ENCODE measurements around the gene NPAS2.
A peak's percentile ranks its signal among the peaks of the same experiment; 100 is the strongest.

GRCh38 chr2:101038455-101039255, 218.7 kb downstream of the NPAS2 start:
- TF ChIP-seq POLR2AphosphoS5 (IDR thresholded peaks at IDR 0.05) (no peak), POLR2A (IDR thresholded peaks at IDR 0.05) (no peak), CTCF (IDR thresholded peaks at IDR 0.05) (peak in 2 of 3 donors; percentile 32 to 39)

Data from breast epithelium (tissue), 3 donors.